Type B pancreatic cell (in vitro differentiated cells): ENCODE measurements around the gene PVR. TPM values are rescaled to one million over a fixed set of nuclear protein-coding genes. Genes with fewer than 3 reads are reported as not detected.
"Not testable (repeated sequence)": the region's sequence is repeated elsewhere in the genome, so short reads cannot be mapped to it uniquely, and the experiment has no call there.

Source experiments
- DNase-seq: peaks from one replicate; pipeline ENCODE4 v3.0.0; 2021; ENCODE audit warnings: mixed read lengths; ENCODE audit not compliant: unreplicated experiment; ENCODE audit errors: extremely low spot score
- H3K27ac Mint-ChIP-seq: 2 replicates; pipeline ENCODE4 v1.8.0; 2021; ENCODE audit warnings: mild to moderate bottlenecking, mixed read lengths
- H3K27me3 Mint-ChIP-seq: 2 replicates; pipeline ENCODE4 v1.8.0; 2021; ENCODE audit warnings: mixed read lengths
- H3K36me3 Mint-ChIP-seq: 2 replicates; pipeline ENCODE4 v1.8.0; 2021; ENCODE audit warnings: mixed read lengths
- H3K4me1 Mint-ChIP-seq: one replicate; pipeline ENCODE4 v1.8.0; 2021; ENCODE audit warnings: mixed read lengths; ENCODE audit not compliant: unreplicated experiment
- H3K4me3 Mint-ChIP-seq: 2 replicates; pipeline ENCODE4 v1.8.0; 2021; ENCODE audit warnings: mild to moderate bottlenecking, mixed read lengths
- H3K9me3 Mint-ChIP-seq: 2 replicates; pipeline ENCODE4 v1.8.0; 2021; ENCODE audit warnings: mixed read lengths
- total RNA-seq: library from RNA; stranded (reverse); gene quantifications from 2 replicates; pipeline ENCODE4 v1.2.1, GENCODE V29; 2021; ENCODE audit warnings: low replicate concordance
- TF ChIP-seq, protein P1 (sequence below): fragments of 200-600 bp; sonication (generic); conservative IDR thresholded peaks from 2 replicates; pipeline ENCODE4 v1.5.0; 2021; ENCODE audit warnings: antibody characterized with exemption, mild to moderate bottlenecking

PVR gene
- total RNA-seq, 1 donor from 2014 or later = 29.7 TPM

DNA sequence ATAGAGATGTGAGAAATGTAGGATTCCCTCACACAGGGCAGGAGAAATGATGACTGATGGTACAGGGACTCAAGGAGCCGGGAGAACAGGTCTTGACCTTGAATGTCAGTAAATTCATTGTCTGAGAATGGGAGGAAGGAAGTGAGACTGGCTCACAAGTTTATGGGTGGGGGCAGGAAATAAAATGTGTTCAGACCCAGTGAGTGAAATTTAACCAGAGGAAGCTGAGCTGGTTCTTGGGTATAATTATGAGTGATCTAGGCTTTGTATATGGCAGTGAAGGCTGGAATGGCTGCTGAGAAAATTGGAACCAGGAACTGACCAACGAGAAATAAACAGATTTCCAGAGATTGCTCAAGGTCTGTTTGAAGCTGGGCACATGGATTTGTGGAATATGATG, 36.7 kb upstream of the PVR start:
- H3K4me3 Mint-ChIP-seq = no peak overlapping the region
- H3K9me3 Mint-ChIP-seq = no peaks in the 10 kb centered on the region
- H3K36me3 Mint-ChIP-seq = no peaks in the 10 kb centered on the region
- H3K27ac Mint-ChIP-seq = no peak overlapping the region
- DNase-seq = no peak
- TF ChIP-seq, protein P1, sequence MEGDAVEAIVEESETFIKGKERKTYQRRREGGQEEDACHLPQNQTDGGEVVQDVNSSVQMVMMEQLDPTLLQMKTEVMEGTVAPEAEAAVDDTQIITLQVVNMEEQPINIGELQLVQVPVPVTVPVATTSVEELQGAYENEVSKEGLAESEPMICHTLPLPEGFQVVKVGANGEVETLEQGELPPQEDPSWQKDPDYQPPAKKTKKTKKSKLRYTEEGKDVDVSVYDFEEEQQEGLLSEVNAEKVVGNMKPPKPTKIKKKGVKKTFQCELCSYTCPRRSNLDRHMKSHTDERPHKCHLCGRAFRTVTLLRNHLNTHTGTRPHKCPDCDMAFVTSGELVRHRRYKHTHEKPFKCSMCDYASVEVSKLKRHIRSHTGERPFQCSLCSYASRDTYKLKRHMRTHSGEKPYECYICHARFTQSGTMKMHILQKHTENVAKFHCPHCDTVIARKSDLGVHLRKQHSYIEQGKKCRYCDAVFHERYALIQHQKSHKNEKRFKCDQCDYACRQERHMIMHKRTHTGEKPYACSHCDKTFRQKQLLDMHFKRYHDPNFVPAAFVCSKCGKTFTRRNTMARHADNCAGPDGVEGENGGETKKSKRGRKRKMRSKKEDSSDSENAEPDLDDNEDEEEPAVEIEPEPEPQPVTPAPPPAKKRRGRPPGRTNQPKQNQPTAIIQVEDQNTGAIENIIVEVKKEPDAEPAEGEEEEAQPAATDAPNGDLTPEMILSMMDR = no peak
- H3K4me1 Mint-ChIP-seq = no peaks in the 10 kb centered on the region
- peaks cover 13% of the 10 kb centered on the region for H3K27me3 Mint-ChIP-seq

GRCh38 chr19:44607917-44608316, 35.8 kb upstream of the PVR start:
- H3K36me3 Mint-ChIP-seq = no peaks in the 10 kb centered on the region
- no peak overlapping the region for H3K4me3 Mint-ChIP-seq
- H3K4me1 Mint-ChIP-seq = no peaks in the 10 kb centered on the region
- no peak overlapping the region for H3K27ac Mint-ChIP-seq
- H3K27me3 Mint-ChIP-seq = peaks cover 13% of the 10 kb centered on the region
- no peaks in the 10 kb centered on the region for H3K9me3 Mint-ChIP-seq
- TF ChIP-seq, protein P1 = no peak
- DNase-seq = no peak

- Mint-ChIP-seq H3K4me1 (no peaks in the 10 kb centered on the region), H3K9me3 (no peaks in the 10 kb centered on the region), H3K36me3 (no peaks in the 10 kb centered on the region), H3K27me3 (peaks cover 12% of the 10 kb centered on the region), H3K4me3 (no peak overlapping the region), H3K27ac (no peak overlapping the region)
- TF ChIP-seq, protein P1 = no peak
- no peak for DNase-seq
Measured at GRCh38 chr19:44608391-44608821, 35.3 kb upstream of the PVR start.

DNA sequence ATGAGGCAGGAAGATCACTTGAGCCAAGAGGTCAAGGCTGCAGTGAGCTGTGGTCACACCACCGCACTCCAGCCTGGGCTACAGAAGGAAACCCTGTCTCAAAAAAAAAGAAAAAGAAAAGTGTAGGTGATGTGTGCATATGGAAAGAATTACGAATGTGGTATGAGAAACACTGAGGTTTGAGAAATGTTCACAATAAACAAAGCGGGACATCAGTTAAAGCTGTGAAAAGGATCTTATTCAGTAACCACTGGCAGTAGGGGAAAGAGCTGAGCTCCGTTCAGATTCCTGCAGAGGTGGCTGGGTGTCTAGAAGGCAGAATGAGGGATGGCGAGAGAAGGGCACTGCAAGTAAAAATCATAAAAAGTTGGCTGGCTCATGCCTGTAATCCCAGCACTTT, 34.5 kb upstream of the PVR start:
- DNase-seq = no peak
- H3K27ac Mint-ChIP-seq = no peak overlapping the region

DNA sequence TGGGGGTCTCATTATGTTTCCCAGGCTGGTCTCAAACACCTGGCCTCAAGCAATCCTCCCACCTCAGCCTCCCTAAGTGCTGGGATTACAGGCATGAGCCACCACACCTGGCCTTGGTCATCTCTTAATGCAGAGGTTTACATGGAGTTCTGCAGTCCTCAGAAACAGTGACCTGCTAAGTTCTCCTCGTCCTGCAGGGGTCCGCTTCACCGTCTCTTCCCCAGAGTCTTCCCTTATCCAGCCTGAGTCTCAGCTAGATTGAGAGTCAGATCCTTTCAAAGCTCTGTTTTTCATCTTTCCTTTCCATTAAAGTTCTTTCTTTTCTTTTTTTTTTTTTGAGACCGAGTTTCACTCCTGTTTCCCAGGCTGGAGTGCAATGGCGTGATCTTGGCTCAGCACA, 33.2 kb upstream of the PVR start:
- TF ChIP-seq, protein P1 = peak; percentile 33
- not testable (repeated sequence) for H3K4me3 Mint-ChIP-seq, H3K4me1 Mint-ChIP-seq, H3K9me3 Mint-ChIP-seq, H3K27ac Mint-ChIP-seq, DNase-seq, H3K27me3 Mint-ChIP-seq, H3K36me3 Mint-ChIP-seq

More for the DNA sequence above, 34.5 kb upstream of the PVR start:
- Mint-ChIP-seq H3K36me3 (no peaks in the 10 kb centered on the region), H3K9me3 (no peaks in the 10 kb centered on the region), H3K4me3 (no peak overlapping the region), H3K4me1 (no peaks in the 10 kb centered on the region), H3K27me3 (peaks cover 9% of the 10 kb centered on the region)
- TF ChIP-seq, protein P1 = no peak

DNA sequence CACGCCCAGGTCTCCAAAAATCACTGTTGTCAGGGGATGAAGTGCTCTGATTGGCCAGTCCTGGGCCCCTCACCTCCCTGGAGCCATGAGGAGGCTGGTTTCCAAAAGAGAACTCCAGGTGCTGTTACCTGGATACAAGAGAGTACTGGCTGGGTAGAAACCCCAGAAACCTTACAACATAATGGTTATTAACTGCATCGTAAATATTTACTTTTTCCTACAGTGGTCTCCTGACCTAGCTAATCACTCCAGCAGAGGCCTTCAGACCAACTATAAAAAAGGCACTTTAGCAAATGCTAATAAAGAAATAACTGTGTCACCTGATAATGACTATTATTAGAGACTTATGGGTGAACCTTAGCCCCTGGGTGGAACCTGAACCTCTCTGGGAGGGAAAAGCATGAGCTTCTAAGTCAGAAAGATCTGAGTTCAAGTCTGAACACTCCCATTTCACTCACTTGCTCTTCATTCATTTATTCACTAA, 31.9 kb upstream of the PVR start:
- H3K36me3 Mint-ChIP-seq = no peaks in the 10 kb centered on the region
- H3K27me3 Mint-ChIP-seq = peaks cover 4% of the 10 kb centered on the region
- H3K27ac Mint-ChIP-seq = no peak overlapping the region
- H3K4me1 Mint-ChIP-seq = no peaks in the 10 kb centered on the region
- H3K9me3 Mint-ChIP-seq = no peaks in the 10 kb centered on the region
- no peak for DNase-seq
- TF ChIP-seq, protein P1 = no peak
- no peak overlapping the region for H3K4me3 Mint-ChIP-seq
